K562 (cell line): ENCODE results near the gene CD82. TPM values are rescaled to one million over a fixed set of nuclear protein-coding genes. Genes with fewer than 3 reads are reported as not detected.
A peak's percentile ranks its signal among the peaks of the same experiment; 100 is the strongest.

ENCODE experiments used
- ARHGAP35 ChIP-seq: fragments of 450-650 bp; IDR thresholded peaks from 2 replicates; pipeline ENCODE4 v1.6.1; 2018; ENCODE audit not compliant: partially characterized antibody
- BCL6 ChIP-seq: fragments of 250-450 bp; sonication (Bioruptor Pico); IDR thresholded peaks from 2 replicates; pipeline ENCODE4 v1.4.0; 2020
- BHLHE40 ChIP-seq: IDR thresholded peaks from 2 replicates; pipeline ENCODE4 v1.6.1; 2011; ENCODE audit warnings: low read length, improper control_type of control experiment
- BRF1 ChIP-seq: IDR thresholded peaks from 3 replicates; pipeline ENCODE4 v1.6.1; 2011; ENCODE audit warnings: borderline replicate concordance, mild to moderate bottlenecking; ENCODE audit not compliant: insufficient read length; ENCODE audit errors: extremely low read depth
- CBFA2T2 ChIP-seq: fragments of 450-650 bp; conservative IDR thresholded peaks from 2 replicates; pipeline ENCODE4 v1.6.1; 2017; ENCODE audit warnings: mild to moderate bottlenecking
- CBFA2T3 ChIP-seq: fragments of 450-650 bp; IDR thresholded peaks from 2 replicates; pipeline ENCODE4 v1.6.1; 2017
- CSDE1 ChIP-seq, 2 experiments: fragments of 450-650 bp; IDR thresholded peaks; 2 replicates each; pipeline ENCODE4 v1.6.1; 2016; ENCODE audit warnings: mild to moderate bottlenecking in 1 of 2
- DNMT1 ChIP-seq: fragments of 450-650 bp; IDR thresholded peaks from 2 replicates; pipeline ENCODE4 v1.6.1; 2016; ENCODE audit warnings: antibody characterized with exemption, mild to moderate bottlenecking
- HMG20A ChIP-seq: fragments of 450-650 bp; formaldehyde crosslinking; conservative IDR thresholded peaks from 2 replicates; pipeline ENCODE4 v1.4.0; 2020; ENCODE audit warnings: mild to moderate bottlenecking, mixed read lengths
- HNRNPH1 ChIP-seq: fragments of 200-400 bp; formaldehyde crosslinking; optimal IDR thresholded peaks from 2 replicates; pipeline ENCODE3; 2017; ENCODE audit warnings: low read depth, mild to moderate bottlenecking, low read length, moderate library complexity
- ILK ChIP-seq: fragments of 450-650 bp; IDR thresholded peaks from 2 replicates; pipeline ENCODE4 v1.6.1; 2016; ENCODE audit warnings: missing genetic modification characterization, low read depth, mild to moderate bottlenecking, missing compliant biosample characterization, moderate library complexity, borderline replicate concordance
- JUN ChIP-seq, 2 experiments: sonication (generic) in 1 of 2; formaldehyde crosslinking in 1 of 2; IDR thresholded peaks; 2 replicates each; pipeline versions ENCODE4 v1.6.1 to v1.8.0; 2012 to 2022; ENCODE audit warnings: borderline replicate concordance in 2 of 2, mild to moderate bottlenecking in 2 of 2, improper control_type of control experiment in 1 of 2, low read depth in 1 of 2, low read length in 1 of 2, missing genetic modification reagents in 1 of 2
- KAT2B ChIP-seq: IDR thresholded peaks from one replicate; pipeline ENCODE4 v1.6.1; 2012; ENCODE audit warnings: low read depth, mild to moderate bottlenecking, control low read depth, inconsistent platforms, low read length, moderate library complexity
- MECOM ChIP-seq: fragments of 250-450 bp; sonication (Bioruptor Pico); IDR thresholded peaks from 2 replicates; pipeline ENCODE4 v1.8.0; 2022; ENCODE audit warnings: inconsistent platforms
- NCOA6 ChIP-seq: fragments of 450-650 bp; IDR thresholded peaks from 2 replicates; pipeline ENCODE4 v1.6.1; 2017; ENCODE audit warnings: mild to moderate bottlenecking
- NCOR1 ChIP-seq: fragments of 450-650 bp; IDR thresholded peaks from 2 replicates; pipeline ENCODE4 v1.6.1; 2016; ENCODE audit warnings: mild to moderate bottlenecking, moderate library complexity
- NFXL1 ChIP-seq: fragments of 450-650 bp; formaldehyde crosslinking; IDR thresholded peaks from 2 replicates; pipeline ENCODE4 v1.4.0; 2021; ENCODE audit warnings: mild to moderate bottlenecking
- NR2C2 ChIP-seq, 2 experiments: fragments of 200-800 bp in 1 of 2; sonication (Bioruptor generic) in 1 of 2; sonication (generic) in 1 of 2; formaldehyde crosslinking in 1 of 2; IDR thresholded peaks; 2 replicates each; pipeline versions ENCODE4 v1.6.1 to v1.8.0; 2016 to 2022; ENCODE audit warnings: mild to moderate bottlenecking in 1 of 2, missing compliant biosample characterization in 1 of 2, missing genetic modification characterization in 1 of 2, missing genetic modification reagents in 1 of 2
- PHF21A ChIP-seq: fragments of 450-650 bp; IDR thresholded peaks from 2 replicates; pipeline ENCODE4 v1.6.1; 2017; ENCODE audit warnings: low read depth, borderline replicate concordance
- POLR3G ChIP-seq: IDR thresholded peaks from 2 replicates; pipeline ENCODE4 v1.6.1; 2011; ENCODE audit not compliant: insufficient read length, insufficient replicate concordance; ENCODE audit errors: extremely low read depth
- RCOR1 ChIP-seq, 2 experiments: IDR thresholded peaks; 2 replicates each; pipeline ENCODE4 v1.6.1; 2012; ENCODE audit warnings: low read depth in 2 of 2, low read length in 2 of 2, borderline replicate concordance in 1 of 2, improper control_type of control experiment in 1 of 2
- SMARCA4 ChIP-seq: fragments of 450-650 bp; IDR thresholded peaks from 2 replicates; pipeline ENCODE4 v1.6.1; 2016
- TCF3 ChIP-seq: sonication (generic); formaldehyde crosslinking; IDR thresholded peaks from 2 replicates; pipeline ENCODE4 v1.4.0; 2020; ENCODE audit warnings: mild to moderate bottlenecking, missing genetic modification reagents
- ZBTB17 ChIP-seq: fragments of 450-650 bp; formaldehyde crosslinking; IDR thresholded peaks from 2 replicates; pipeline ENCODE4 v1.4.0; 2020; ENCODE audit warnings: mild to moderate bottlenecking
- ZFX ChIP-seq: sonication (generic); formaldehyde crosslinking; IDR thresholded peaks from 2 replicates; pipeline ENCODE4 v1.8.0; 2022; ENCODE audit warnings: mild to moderate bottlenecking, missing genetic modification reagents, moderate library complexity
- ZNF24 ChIP-seq: fragments of 450-650 bp; IDR thresholded peaks from 2 replicates; pipeline ENCODE4 v1.6.1; 2016
- ZNF347 ChIP-seq: fragments of 450-650 bp; formaldehyde crosslinking; IDR thresholded peaks from 2 replicates; pipeline ENCODE4 v1.4.0; 2020; ENCODE audit warnings: low read depth, mild to moderate bottlenecking, moderate library complexity
- ZNF780A ChIP-seq: fragments of 250-450 bp; sonication (Bioruptor Pico); IDR thresholded peaks from 2 replicates; pipeline ENCODE4 v1.5.0; 2021; ENCODE audit warnings: mild to moderate bottlenecking
- ZNF785 ChIP-seq: fragments of 250-450 bp; sonication (Bioruptor Pico); IDR thresholded peaks from 2 replicates; pipeline ENCODE4 v1.4.0; 2020; ENCODE audit warnings: mild to moderate bottlenecking
- ZZZ3 ChIP-seq: fragments of 450-650 bp; IDR thresholded peaks from 2 replicates; pipeline ENCODE4 v1.6.1; 2016; ENCODE audit warnings: antibody characterized with exemption, mild to moderate bottlenecking, moderate library complexity
- polyA plus RNA-seq, 8 experiments: library from polyadenylated mRNA; depleted of rRNA in 4 of 8; stranded (reverse) in 5 of 8; unstranded in 3 of 8; fragments of >200 nt; fragmentation: Nextera tagmentation in 2 of 8; fragmentation: Illumina TruSeq in 1 of 8; extraction: Ambion mirVana in 2 of 8; extraction: Trizol in 1 of 8; gene quantifications; 2 replicates each; pipeline versions ENCODE4 v1.2.1 to v1.2.3, GENCODE V29; 2011 to 2014; ENCODE audit warnings: inconsistent platforms in 1 of 8, missing spikeins in 1 of 8
- total RNA-seq, 7 experiments: library from RNA; depleted of rRNA in 6 of 7; stranded (reverse); fragments of >200 nt in 6 of 7; fragmentation: Illumina TruSeq in 2 of 7; extraction: Trizol in 2 of 7; gene quantifications; 2 replicates each; pipeline versions ENCODE4 v1.2.1 to v1.2.3, GENCODE V29; 2011 to 2021; ENCODE audit warnings: low replicate concordance in 1 of 7
- TF ChIP-seq, protein P1 (sequence below): fragments of 450-650 bp; IDR thresholded peaks from 2 replicates; pipeline ENCODE4 v1.6.1; 2016; ENCODE audit warnings: low read depth, mild to moderate bottlenecking, moderate library complexity
- TF ChIP-seq, protein P2 (sequence below): sonication (generic); formaldehyde crosslinking; IDR thresholded peaks from 2 replicates; pipeline ENCODE4 v1.5.0; 2020; ENCODE audit warnings: missing genetic modification reagents
- TF ChIP-seq, protein P3 (sequence below): fragments of 250-450 bp; sonication (Bioruptor Pico); IDR thresholded peaks from 2 replicates; pipeline ENCODE4 v1.8.0; 2021; ENCODE audit warnings: moderate library complexity, mild to moderate bottlenecking, inconsistent platforms

Gene CD82
- total and polyA plus RNA-seq, 9 of the 15 experiments (the other 6 are each of a cell fraction or from before 2014, with no cell fraction given): 0.27 to 9.4 (median 3.0) TPM

DNA sequence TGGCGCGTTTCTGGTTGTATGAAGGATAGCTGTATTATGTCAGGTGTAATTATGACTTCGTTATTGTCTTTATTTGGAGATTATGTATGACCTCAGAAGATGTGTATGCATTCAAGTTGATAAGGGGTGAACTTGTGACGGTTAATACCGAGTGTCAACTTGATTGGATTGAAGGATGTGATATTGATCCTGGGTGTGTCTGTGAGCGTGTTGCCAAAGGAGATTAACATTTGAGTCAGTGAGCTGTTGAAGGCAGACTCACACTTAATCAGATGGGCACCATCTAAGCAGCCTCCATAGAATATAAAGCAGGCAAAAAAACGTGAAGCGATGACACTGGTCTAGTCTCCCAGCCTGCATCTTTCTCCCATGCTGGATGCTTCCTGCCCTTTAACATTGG, 15.3 kb upstream of the CD82 start (continued):
- TF ChIP-seq NCOR1 (no peak; the same call in 1 of the 2 replicates), CSDE1 (IDR thresholded peaks at IDR 0.05) (no peak), ILK (tag) (no peak), BCL6 (CRISPR knock-in tag) (no peak), ZZZ3 (no peak), HNRNPH1 (no peak), ZNF780A (CRISPR knock-in tag) (no peak), ZNF347 (CRISPR knock-in tag) (no peak), TCF3 (CRISPR knock-in tag) (0 out of 2 replicates have a peak, but pooled peaks have one; percentile 13), NFXL1 (no peak), RCOR1 (IDR thresholded peaks at IDR 0.05; ENCODE audit: borderline replicate concordance in 1 of 2, low read depth in 2 of 2, low read length in 2 of 2) (no peak), CBFA2T3 (peak; percentile 67), BHLHE40 (no peak), NCOA6 (no peak), KAT2B (no peak), DNMT1 (no peak), SMARCA4 (no peak), HMG20A (CRISPR knock-in tag) (no peak), JUN (IDR thresholded peaks at IDR 0.05; ENCODE audit: borderline replicate concordance, low read depth, low read length) (no peak), JUN (CRISPR knock-in tag; IDR thresholded peaks at IDR 0.05; ENCODE audit: borderline replicate concordance) (no peak), PHF21A (no peak), ZFX (no peak), NR2C2 (CRISPR knock-in tag; IDR thresholded peaks at IDR 0.05) (no peak), NR2C2 (tag; IDR thresholded peaks at IDR 0.05) (no peak), POLR3G (no peak), ZBTB17 (CRISPR knock-in tag) (no peak), CBFA2T2 (peak; percentile 55), ZNF785 (CRISPR knock-in tag) (no peak), ZNF24 (no peak), ARHGAP35 (no peak), MECOM (no peak), BRF1 (no peak)
- TF ChIP-seq, protein P1, sequence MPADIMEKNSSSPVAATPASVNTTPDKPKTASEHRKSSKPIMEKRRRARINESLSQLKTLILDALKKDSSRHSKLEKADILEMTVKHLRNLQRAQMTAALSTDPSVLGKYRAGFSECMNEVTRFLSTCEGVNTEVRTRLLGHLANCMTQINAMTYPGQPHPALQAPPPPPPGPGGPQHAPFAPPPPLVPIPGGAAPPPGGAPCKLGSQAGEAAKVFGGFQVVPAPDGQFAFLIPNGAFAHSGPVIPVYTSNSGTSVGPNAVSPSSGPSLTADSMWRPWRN: 0 out of 2 replicates have a peak, but pooled peaks have one; percentile 28
- TF ChIP-seq, protein P2, sequence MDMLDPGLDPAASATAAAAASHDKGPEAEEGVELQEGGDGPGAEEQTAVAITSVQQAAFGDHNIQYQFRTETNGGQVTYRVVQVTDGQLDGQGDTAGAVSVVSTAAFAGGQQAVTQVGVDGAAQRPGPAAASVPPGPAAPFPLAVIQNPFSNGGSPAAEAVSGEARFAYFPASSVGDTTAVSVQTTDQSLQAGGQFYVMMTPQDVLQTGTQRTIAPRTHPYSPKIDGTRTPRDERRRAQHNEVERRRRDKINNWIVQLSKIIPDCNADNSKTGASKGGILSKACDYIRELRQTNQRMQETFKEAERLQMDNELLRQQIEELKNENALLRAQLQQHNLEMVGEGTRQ (CRISPR knock-in tag): no peak
- TF ChIP-seq, protein P3, sequence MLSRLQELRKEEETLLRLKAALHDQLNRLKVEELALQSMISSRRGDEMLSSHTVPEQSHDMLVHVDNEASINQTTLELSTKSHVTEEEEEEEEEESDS (CRISPR knock-in tag): no peak
